ENCODE data around the gene NOM1.

GRCh38 chr7:156962897-156963296 is 13.4 kb downstream of the NOM1 start:
- TF ChIP-seq EZH2 (IDR thresholded peaks at IDR 0.05; ENCODE audit: borderline replicate concordance) (no peak), CTCF (IDR thresholded peaks at IDR 0.05; ENCODE audit: poor library complexity) (no peak)

Data from hepatocyte (in vitro differentiated cells).